GM18508 (cell line): ENCODE results near the gene EIF3A.
"Not testable (repeated sequence)": the region's sequence is repeated elsewhere in the genome, so short reads cannot be mapped to it uniquely, and the experiment has no call there.

Experiments
- ATAC-seq: cut with Tn5 transposase; IDR thresholded peaks from one replicate; pipeline ENCODE4 v1.9.1; 2021; ENCODE audit warnings: moderate number of reproducible peaks; ENCODE audit not compliant: insufficient read depth, unreplicated experiment

The EIF3A gene

DNA sequence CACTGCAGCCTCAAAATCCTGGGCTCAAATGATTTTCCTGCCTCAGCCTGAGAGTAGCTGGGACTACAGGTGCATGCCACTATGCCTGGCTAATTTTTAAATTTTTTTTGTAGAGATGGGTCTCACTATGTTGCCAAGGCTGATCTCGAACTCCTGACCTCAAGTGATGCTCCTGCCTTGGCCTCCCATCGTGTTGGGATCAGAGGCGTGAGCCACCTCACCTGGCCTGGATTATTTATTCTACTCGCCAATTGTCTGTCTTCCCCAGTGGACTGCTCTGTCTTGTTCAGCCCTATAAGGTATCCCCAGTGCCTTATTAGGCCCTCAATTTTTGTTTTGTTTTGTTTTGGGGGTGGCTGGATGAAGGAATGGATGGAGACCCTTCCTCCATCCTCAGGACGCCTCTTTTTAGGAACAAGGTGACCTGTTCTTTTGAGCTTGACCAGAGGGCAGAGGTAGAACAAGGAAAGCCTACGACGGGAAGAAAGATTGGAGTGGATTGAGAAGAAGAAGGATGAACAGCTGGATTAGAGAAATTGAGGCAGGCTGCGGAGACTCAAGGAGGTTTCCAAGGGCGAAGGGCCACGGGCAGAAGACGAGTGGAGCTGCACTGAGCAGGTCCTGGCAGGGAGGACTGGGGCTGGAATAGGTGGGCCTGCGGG is 22.8 kb upstream of the EIF3A start:
- ATAC-seq: no peak

DNA sequence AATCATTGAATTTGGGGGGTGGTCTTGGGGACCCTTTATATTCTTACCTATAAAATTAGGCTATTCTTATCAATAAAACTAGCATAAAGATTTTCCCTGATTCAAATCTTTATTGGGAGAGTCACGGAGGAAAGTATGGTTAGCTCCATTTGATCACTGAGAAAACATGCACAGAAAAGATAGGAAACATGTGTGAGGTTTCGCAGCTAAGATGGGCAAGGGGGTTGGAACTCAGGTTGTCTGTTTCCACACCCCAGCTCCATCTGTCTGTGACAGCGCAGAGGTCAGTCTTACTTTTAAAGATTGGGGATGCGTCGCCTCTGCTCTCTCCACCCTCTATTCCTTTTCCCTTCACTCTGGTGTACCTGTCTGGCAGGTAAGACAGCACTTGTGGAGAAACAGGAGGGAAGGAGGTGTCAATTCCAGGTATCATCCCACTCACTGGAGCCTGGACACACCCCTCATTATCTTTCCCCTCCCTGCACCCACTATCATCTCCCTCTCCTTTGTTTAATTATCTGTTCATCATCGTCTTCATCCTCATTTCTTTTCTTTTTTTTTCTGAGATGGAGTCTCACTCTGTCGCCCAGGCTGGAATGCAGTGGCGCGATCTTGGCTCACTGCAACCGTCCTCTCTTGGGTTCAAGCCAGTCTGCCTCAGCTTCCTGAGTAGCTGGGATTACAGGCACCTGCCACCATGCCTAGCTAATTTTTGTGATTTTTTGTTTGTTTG is 20.9 kb upstream of the EIF3A start:
- no peak for ATAC-seq

GRCh38 chr10:119100434-119101238 is 20.0 kb upstream of the EIF3A start:
- no peak for ATAC-seq

DNA sequence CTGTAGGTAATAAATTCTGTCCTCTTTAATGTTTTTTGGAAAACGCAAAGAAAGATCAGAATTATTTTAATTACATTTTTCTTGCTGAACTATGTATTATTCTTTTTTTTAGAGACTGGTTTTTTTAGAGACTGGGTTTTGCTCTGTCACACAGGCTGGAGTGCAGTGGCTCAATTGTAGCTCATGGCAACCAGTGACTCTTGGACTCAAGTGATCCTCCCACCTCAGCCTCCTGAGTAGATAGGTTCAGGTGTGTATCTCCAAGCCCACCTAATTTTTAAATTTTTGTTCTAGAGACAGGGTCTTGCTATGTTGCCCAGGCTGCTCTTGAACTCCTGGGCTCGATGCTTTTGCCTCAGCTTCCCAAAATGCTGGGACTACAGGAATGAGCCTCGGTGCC is 18.0 kb upstream of the EIF3A start:
- no peak for ATAC-seq

GRCh38 chr10:119096641-119097415 is 16.2 kb upstream of the EIF3A start:
- ATAC-seq: not testable (repeated sequence)

DNA sequence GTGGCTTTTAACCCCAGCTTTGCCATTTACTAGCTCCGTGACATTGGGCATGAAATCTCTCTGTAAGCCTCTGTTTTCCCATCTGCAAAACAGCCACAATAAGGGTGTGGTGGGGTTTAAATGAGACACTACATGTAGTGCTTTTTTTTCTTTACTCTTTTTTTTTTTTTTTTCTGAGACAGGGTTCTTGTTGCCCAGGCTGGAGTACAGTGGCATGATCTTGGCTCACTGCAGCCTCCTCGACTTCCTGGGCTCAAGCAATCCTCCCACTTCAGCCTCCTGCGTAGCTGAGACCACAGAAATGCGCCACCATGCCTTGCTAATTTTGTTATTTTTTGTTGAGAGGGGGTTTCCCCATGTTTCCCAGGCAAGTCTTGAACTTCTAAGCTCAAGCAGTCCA is 15.0 kb upstream of the EIF3A start:
- no peak for ATAC-seq

- ATAC-seq: no peak
These were observed 10.4 kb upstream of the EIF3A start for GRCh38 chr10:119090968-119091367.

GRCh38 chr10:119090026-119090795 is 9.6 kb upstream of the EIF3A start:
- ATAC-seq: no peak

DNA sequence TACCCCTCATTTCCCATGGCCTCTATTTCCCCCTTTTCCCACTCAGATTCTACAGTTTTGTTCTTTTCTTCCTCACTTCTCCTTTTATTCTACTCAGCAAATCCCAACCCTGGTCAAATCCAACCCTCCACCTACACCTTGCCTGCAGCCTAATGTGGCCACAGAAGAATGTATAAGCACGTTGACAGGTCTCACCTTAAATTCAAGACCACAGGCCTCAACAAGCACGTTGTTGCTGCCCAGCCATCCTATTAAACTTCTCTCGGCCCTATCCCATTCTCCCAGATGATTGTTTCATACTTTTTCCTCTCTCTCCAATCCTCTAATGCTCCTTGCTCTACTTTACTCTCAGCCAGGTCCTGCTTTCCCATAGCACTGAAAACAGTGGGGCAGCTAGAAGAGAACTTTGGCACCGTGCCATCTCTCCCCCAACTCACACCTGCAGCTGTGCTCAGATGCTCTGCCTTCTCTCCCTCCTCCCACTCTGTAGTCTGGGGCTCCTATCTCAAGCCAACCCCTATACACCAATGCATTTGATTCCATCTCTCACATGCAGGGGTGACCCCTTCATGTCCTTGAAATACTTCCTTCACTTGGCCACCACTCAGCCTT is 6.8 kb upstream of the EIF3A start:
- no peak for ATAC-seq

DNA sequence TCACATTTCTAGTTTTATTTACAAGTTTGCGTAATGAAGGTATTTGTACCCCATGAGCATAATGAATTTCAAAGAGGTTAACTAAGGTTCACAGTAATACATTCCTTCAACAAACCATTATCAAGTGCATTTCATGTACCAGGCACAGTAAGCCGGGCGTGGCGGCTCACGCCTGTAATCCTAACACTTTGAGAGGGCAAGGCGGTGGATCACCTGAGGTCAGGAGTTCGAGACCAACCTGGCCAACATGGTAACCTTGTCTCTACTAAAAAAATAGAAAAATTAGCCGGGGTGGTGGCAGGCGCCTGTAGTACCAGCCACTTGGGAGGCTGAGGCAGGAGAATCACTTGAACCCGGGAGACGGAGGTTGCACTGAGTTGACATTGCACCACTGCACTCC is 4.3 kb upstream of the EIF3A start:
- ATAC-seq: no peak

GRCh38 chr10:119079599-119080520 is 757 bp downstream of the EIF3A start:
- peak; percentile 24 for ATAC-seq

GRCh38 chr10:119078422-119079179 is 2.0 kb downstream of the EIF3A start:
- no peak for ATAC-seq

GRCh38 chr10:119073584-119073983 is 7.0 kb downstream of the EIF3A start:
- ATAC-seq: no peak

DNA sequence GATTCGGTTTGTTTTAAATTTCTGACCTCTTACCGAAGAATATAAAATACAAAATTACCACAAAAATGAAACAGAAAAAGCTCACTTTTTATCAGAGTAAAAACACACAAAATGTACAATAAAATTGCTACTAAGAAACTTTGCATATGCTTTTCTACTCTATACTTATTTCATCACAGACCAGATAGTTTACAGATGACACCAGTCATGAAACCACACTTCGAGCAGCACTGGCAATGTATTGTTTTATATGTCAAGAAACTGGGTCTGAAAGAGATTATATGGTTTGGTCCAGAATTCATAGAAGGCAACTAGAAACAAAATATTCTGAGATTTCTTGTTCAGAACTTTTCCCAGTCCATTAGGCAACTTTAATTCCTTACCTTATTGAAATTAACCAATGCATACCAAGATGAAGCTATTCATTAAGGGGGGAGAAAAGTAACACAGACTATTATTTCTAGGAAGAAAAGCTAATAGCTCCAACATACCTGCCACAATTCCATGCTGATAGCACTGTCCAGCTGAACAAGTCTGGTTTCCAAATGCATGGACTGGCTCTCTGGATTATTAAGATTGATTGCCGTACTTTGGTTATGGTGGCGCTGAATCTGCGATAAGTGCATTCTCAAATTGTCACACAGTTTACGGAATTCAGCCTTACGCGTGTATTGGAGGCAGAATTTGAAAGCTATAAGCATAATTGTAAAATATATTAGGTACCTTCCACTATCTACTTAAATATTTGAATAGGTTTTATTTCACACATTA is 10.0 kb downstream of the EIF3A start:
- ATAC-seq: no peak

- no peak for ATAC-seq
These were observed 18.7 kb downstream of the EIF3A start for GRCh38 chr10:119061926-119062325.

DNA sequence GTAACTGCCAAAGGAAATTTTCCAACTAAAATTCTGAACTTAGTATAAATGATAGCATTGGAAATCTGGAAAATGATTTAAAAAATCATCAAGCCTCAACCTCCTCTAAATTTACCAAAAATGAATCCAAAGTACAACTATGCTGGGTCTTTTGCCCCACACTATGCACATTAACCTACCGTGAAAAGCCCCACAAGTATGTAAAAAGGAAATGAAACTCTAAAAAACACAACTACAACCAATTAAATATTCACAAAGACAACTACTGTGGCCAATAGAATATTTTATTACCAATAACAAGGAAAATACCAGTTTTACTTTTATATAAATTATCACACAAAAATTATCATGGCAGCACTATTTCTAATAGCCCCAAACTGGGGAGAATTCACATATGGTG is 19.3 kb downstream of the EIF3A start:
- ATAC-seq: no peak

- ATAC-seq: no peak
These were observed 20.5 kb downstream of the EIF3A start for GRCh38 chr10:119060107-119060506.
